Measurements from ENCODE around the gene TTC28.
"Not testable (repeated sequence)": the region's sequence is repeated elsewhere in the genome, so short reads cannot be mapped to it uniquely, and the experiment has no call there.

Gene TTC28

GRCh38 chr22:28075358-28075981 lies 604.2 kb downstream of the TTC28 start:
- H3K4me3 ChIP-seq (ENCODE audit: low read length): no peak overlapping the region
- TF ChIP-seq ZNF274 (IDR thresholded peaks at IDR 0.05; ENCODE audit: low read depth, low read length): no peak

GRCh38 chr22:28074526-28074925 lies 605.1 kb downstream of the TTC28 start:
- no peak for TF ChIP-seq ZNF274 (IDR thresholded peaks at IDR 0.05; ENCODE audit: low read depth, low read length)
- H3K4me3 ChIP-seq (ENCODE audit: low read length): no peak overlapping the region

GRCh38 chr22:28072066-28072465 lies 607.6 kb downstream of the TTC28 start:
- H3K4me3 ChIP-seq (ENCODE audit: low read length): no peak overlapping the region
- no peak for TF ChIP-seq ZNF274 (IDR thresholded peaks at IDR 0.05; ENCODE audit: low read depth, low read length)

- TF ChIP-seq ZNF274 (IDR thresholded peaks at IDR 0.05; ENCODE audit: low read depth, low read length): no peak
- no peak overlapping the region for H3K4me3 ChIP-seq (ENCODE audit: low read length)
Observed at GRCh38 chr22:28068826-28069225, 610.8 kb downstream of the TTC28 start.

- no peak for TF ChIP-seq ZNF274 (IDR thresholded peaks at IDR 0.05; ENCODE audit: low read depth, low read length)
- H3K4me3 ChIP-seq (ENCODE audit: low read length): no peak overlapping the region
Observed at GRCh38 chr22:28064920-28065319, 614.7 kb downstream of the TTC28 start.

GRCh38 chr22:28063656-28064055 lies 616.0 kb downstream of the TTC28 start:
- TF ChIP-seq ZNF274 (IDR thresholded peaks at IDR 0.05; ENCODE audit: low read depth, low read length): no peak
- no peak overlapping the region for H3K4me3 ChIP-seq (ENCODE audit: low read length)

- H3K4me3 ChIP-seq (ENCODE audit: low read length): not testable (repeated sequence)
Observed at GRCh38 chr22:28060594-28060993, 619.0 kb downstream of the TTC28 start.

- TF ChIP-seq ZNF274 (IDR thresholded peaks at IDR 0.05; ENCODE audit: low read depth, low read length): no peak
Observed at GRCh38 chr22:28058036-28058435, 621.6 kb downstream of the TTC28 start.

GRCh38 chr22:28054819-28055208 lies 624.8 kb downstream of the TTC28 start:
- TF ChIP-seq ZNF274 (IDR thresholded peaks at IDR 0.05; ENCODE audit: low read depth, low read length): no peak
- H3K4me3 ChIP-seq (ENCODE audit: low read length): no peak overlapping the region

More at GRCh38 chr22:28058036-28058435, 621.6 kb downstream of the TTC28 start:
- H3K4me3 ChIP-seq (ENCODE audit: low read length): no peak overlapping the region

GRCh38 chr22:28053896-28054818 lies 625.5 kb downstream of the TTC28 start:
- H3K4me3 ChIP-seq (ENCODE audit: low read length): no peak overlapping the region
- no peak for TF ChIP-seq ZNF274 (IDR thresholded peaks at IDR 0.05; ENCODE audit: low read depth, low read length)

- no peak for TF ChIP-seq ZNF274 (IDR thresholded peaks at IDR 0.05; ENCODE audit: low read depth, low read length)
- H3K4me3 ChIP-seq (ENCODE audit: low read length): no peak overlapping the region
Observed at GRCh38 chr22:28052825-28053269, 626.8 kb downstream of the TTC28 start.

GRCh38 chr22:28051787-28052356 lies 627.8 kb downstream of the TTC28 start:
- TF ChIP-seq ZNF274 (IDR thresholded peaks at IDR 0.05; ENCODE audit: low read depth, low read length): no peak
- H3K4me3 ChIP-seq (ENCODE audit: low read length): no peak overlapping the region

- TF ChIP-seq ZNF274 (IDR thresholded peaks at IDR 0.05; ENCODE audit: low read depth, low read length): no peak
- H3K4me3 ChIP-seq (ENCODE audit: low read length): no peak overlapping the region
Observed at GRCh38 chr22:28051091-28051786, 628.4 kb downstream of the TTC28 start.

- no peak for TF ChIP-seq ZNF274 (IDR thresholded peaks at IDR 0.05; ENCODE audit: low read depth, low read length)
- H3K4me3 ChIP-seq (ENCODE audit: low read length): no peak overlapping the region
Observed at GRCh38 chr22:28048529-28048928, 631.1 kb downstream of the TTC28 start.
